ENCODE data around the gene ITGA5.

DNA sequence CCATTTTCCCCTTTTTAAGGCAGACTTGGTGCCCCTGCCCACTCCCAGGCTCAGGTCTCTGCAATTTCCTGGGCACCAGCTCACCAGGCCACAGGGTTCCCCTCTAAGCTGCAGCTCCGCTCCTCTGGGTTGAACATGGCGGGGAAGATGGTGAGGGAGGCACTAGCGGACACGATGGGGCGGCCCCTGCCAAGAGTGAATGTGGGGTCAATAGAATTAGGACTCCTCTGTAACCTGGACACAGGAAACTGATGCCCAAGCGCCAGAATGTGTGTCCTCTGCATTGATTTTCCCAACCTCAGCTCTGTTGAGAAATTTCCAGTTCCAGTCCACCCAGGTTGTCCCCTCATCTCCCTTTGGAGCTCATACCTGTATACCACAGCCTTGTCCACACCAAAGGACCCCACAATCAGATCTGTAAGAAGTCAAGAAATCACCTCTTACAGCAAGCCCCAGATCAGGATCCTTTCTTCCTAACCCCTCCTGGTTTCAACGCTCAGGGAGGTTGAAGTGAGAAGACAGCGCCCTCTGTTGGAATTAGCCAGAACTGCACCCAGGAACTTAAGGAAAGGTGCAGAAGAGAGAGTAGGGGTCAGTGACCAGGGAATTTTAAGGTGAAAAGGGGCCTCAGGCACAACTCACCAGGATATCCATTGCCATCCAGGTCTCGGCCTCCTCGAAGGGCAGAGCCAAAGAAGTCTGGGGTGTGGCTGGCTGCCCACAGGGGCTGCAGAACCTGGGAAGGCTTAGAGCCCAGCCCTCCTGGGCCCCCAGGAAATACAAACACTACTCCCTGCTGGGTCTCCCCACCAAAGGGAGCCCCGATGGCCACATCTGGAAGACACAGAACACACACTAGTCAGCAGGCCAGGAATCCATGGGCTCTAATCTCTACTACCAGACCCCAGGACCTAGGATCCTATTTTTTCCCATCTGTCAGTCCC lies 14.7 kb downstream of the ITGA5 start:
- peak; percentile 60 to 94 (median 78) for TF ChIP-seq CTCF (IDR thresholded peaks at IDR 0.05)
- no peak for TF ChIP-seq POLR2A (IDR thresholded peaks at IDR 0.05)
